GM10248 (cell line): ENCODE data around the gene NOS1.

Experiments
- CTCF ChIA-PET: fragments of 300-600 bp; sonication (Branson Sonifier 250); formaldehyde crosslinking; extraction: SDS; loops from one replicate; lab custom pipeline; 2021; ENCODE audit warnings: antibody characterized with exemption; lab: Yijun Ruan, JAX
- POLR2A ChIA-PET: fragments of 350-650 bp; sonication (Branson Sonifier 250); formaldehyde crosslinking; extraction: SDS; loops from one replicate; lab custom pipeline; 2020; ENCODE audit warnings: antibody characterized with exemption; lab: Yijun Ruan, JAX
- DNase-seq: peaks from one replicate; pipeline ENCODE4 v3.0.0; 2012; ENCODE audit errors: extremely low spot score
- CTCF ChIP-seq: IDR thresholded peaks from 2 replicates; pipeline ENCODE4 v1.5.1; 2012; ENCODE audit warnings: mild to moderate bottlenecking, low read depth; ENCODE audit errors: extremely low read depth, missing control alignments, control extremely low read depth

The NOS1 gene

GRCh38 chr12:117360551-117361346 lies 677 bp downstream of the NOS1 start:
- no peak for DNase-seq
- CTCF ChIA-PET, result interaction anchor here (1.2 kb wide), 1 partner anchor 476 kb away, joined by 3 read pairs; no protein-coding TSS in a partner anchor
- POLR2A ChIA-PET, result no interaction called here
- TF ChIP-seq CTCF, result no peak

GRCh38 chr12:117360222-117360550 lies 1.2 kb downstream of the NOS1 start:
- ChIA-PET CTCF (interaction anchor here (1.2 to 1.4 kb wide), 2 partner anchors 477 to 489 kb away, joined by 3 read pairs; no protein-coding TSS in a partner anchor), POLR2A (no interaction called here)
- no peak for DNase-seq
- no peak for TF ChIP-seq CTCF

- DNase-seq, result no peak
- no peak for TF ChIP-seq CTCF
- CTCF ChIA-PET, result interaction anchor here (1.2 to 1.4 kb wide), 3 partner anchors 478 to 490 kb away, joined by 3 to 5 read pairs (median 3); no protein-coding TSS in a partner anchor
- POLR2A ChIA-PET, result no interaction called here
These were observed 2.2 kb downstream of the NOS1 start for GRCh38 chr12:117359029-117359845.

- POLR2A ChIA-PET, result no interaction called here
- DNase-seq, result no peak
- CTCF ChIA-PET, result interaction anchor here (5.3 kb wide), 1 partner anchor 12 kb away, joined by 31 read pairs; no protein-coding TSS in a partner anchor
- TF ChIP-seq CTCF, result no peak
These were observed 5.4 kb downstream of the NOS1 start for GRCh38 chr12:117356048-117356447.

GRCh38 chr12:117352883-117353282 lies 8.5 kb downstream of the NOS1 start:
- no peak for DNase-seq
- no peak for TF ChIP-seq CTCF
- ChIA-PET CTCF (interaction anchor here (1.0 to 5.3 kb wide), 2 partner anchors 8 to 15 kb away, joined by 3 to 31 read pairs; no protein-coding TSS in a partner anchor), POLR2A (no interaction called here)

- POLR2A ChIA-PET, result no interaction called here
- no peak for DNase-seq
- CTCF ChIA-PET, result interaction anchor here (1.0 to 5.3 kb wide), 3 partner anchors 8 to 236 kb away, joined by 3 to 31 read pairs (median 3); no protein-coding TSS in a partner anchor
- no peak for TF ChIP-seq CTCF
These were observed 9.2 kb downstream of the NOS1 start for GRCh38 chr12:117352206-117352605.
